ENCODE results near the gene OPN1LW.
"Not testable (repeated sequence)": the region's sequence is repeated elsewhere in the genome, so short reads cannot be mapped to it uniquely, and the experiment has no call there.

Gene OPN1LW

GRCh38 chrX:154135458-154136229 lies 8.4 kb upstream of the OPN1LW start:
- no peak for DNase-seq

DNA sequence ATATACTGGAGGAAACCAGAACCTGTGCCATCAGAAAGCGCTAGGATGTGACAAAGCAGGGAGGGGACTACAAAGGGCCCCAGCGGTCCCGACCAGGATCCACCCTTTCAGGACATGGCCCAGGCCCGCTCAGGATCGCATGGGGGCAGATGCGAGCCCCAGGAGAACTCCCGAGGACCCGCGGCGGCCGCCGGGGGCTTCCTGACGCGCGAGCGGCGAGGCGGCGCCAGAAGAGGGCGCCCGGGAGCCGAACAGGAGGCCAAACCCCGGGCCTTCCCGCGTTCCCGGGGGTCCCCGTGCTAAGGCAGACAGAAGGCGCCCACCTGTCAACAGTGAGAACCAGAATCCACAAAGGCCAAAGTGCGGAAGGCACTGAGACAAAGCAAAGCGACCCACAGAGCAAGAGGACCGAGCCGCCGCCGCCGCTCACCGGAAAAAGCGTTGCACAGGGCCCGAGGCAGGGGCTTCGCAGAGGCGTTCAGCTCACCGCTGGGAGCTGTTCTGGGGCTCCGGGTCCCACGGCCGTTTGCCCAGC lies 7.3 kb upstream of the OPN1LW start:
- DNase-seq = peak; percentile 24

DNA sequence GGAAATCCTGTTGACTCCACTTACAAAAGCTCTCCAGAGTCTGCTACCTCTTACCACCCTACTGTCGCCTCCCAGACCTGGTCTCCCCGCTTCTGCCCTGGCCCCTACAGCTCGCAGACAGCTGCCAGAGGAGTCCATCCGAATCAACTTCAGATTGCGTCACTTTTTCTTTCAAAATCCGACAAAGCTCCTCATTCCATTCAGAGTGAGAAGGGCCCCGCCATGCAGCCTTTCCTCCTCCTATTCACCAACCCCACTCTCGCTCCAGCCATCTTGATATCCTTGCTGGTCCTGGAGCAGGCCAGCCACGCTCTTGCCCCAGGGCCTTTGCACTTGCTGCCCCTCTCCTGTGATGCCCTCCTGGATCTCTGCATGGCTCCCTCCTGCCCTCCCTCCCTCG lies 5.2 kb upstream of the OPN1LW start:
- no peak for DNase-seq

GRCh38 chrX:154140206-154140605 lies 3.8 kb upstream of the OPN1LW start:
- no peak for DNase-seq

GRCh38 chrX:154140742-154141141 lies 3.3 kb upstream of the OPN1LW start:
- no peak for DNase-seq

DNA sequence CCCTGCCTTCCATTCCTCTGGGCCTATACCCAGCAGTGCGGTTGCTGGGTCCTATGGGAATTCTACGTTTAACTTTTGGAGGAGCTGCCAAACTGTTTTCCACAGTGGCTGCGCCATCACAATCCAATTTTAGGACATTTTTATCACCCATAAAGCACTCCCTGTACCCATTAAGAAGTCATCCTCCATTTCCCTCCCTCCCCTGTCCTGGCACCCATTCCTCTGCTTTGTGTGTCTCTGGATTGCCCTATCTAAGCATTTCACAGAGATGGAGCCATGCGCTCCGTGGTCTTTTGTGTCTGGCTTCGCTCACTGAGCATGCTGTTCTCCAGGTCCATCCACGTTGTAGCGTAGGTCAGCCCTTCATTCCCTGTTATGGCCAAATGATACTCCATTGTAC lies 1.7 kb upstream of the OPN1LW start:
- DNase-seq = no peak

DNA sequence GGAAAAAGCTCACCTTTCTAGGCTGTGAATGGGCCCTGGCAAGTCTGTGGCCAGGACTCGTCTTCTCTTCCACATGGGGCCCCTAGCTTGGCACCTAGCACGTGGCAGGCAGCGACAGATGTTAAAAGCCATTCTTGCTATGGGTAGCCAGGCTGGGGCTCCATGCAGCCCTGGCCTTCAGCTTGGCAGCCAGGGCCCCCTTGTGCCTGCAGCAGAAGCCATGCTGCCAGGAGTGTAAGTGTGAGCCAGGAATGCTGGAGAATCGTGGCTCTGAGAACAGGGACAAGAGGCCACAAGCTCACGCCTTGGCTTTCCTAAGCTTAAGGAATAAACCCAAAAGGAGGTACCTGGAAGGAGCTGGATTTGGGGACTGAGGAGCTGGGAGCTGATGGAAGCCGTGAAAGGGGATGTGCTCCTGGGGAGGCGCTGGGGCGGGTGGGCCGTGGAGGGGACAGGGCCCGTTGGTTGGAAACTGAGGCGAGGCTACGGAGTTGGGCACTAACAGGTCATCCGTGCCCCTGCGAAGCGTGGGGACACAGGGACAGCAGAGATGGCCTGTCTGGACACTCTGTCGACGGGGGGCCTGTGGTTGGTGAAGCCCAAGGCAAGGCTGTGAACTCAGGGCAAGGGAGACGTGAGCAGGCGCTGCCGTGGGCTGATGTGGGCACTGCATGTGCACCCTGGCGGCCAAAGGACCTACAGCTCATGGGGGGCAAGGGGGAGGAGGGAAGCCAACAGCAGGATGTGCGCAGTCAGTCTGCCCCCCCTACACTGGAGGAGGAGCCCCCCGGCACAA lies 895 bp upstream of the OPN1LW start:
- DNase-seq = no peak

GRCh38 chrX:154151030-154151429 lies 7.0 kb downstream of the OPN1LW start:
- DNase-seq = not testable (repeated sequence)

- not testable (repeated sequence) for DNase-seq
Measured at GRCh38 chrX:154156221-154156620, 12.2 kb downstream of the OPN1LW start.

DNA sequence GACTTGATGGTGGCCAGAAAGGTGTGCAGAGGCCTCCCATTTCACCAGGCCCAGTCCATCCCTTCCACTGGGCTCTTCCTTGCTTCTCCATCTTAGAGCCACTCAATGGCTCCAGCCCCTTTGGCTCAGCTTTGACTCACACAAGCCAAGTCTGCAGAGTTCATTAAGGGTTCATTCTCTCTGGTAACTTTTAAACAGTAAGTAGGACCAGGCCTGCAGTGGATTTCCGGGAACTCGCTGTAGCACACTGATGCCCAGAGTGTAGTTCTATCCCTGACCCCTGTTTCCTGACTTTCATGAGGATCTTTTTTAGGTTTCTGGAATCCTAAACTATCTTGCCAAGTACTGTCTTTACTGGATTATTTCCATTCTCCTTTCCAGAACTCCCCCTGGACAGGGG lies 13.2 kb downstream of the OPN1LW start:
- DNase-seq = not testable (repeated sequence)

GRCh38 chrX:154159345-154159744 lies 15.3 kb downstream of the OPN1LW start:
- DNase-seq = not testable (repeated sequence)

GRCh38 chrX:154164902-154165301 lies 20.9 kb downstream of the OPN1LW start:
- DNase-seq = not testable (repeated sequence)

DNA sequence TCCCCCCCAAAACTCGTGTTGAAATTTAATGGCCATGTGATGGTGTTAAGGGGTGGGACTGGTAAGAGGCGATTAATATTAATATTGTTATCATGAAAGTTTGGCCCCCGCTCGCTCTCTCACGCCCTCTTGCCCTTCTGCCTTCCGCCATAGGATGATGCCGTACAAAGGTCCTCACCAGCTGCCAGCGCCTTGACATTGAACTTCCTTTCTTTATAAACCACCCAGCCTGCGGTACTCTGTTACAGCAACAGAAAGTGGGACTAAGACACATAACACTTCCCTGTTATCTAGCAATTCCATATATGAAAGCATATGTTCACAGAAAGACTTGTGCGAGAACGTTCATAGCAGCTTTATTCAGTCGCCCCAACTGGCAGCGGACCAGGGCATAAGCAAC lies 24.3 kb downstream of the OPN1LW start:
- DNase-seq = not testable (repeated sequence)

GRCh38 chrX:154172535-154172943 lies 28.5 kb downstream of the OPN1LW start:
- DNase-seq = not testable (repeated sequence)

- DNase-seq = not testable (repeated sequence)
Measured at GRCh38 chrX:154174356-154174755, 30.3 kb downstream of the OPN1LW start.

- not testable (repeated sequence) for DNase-seq
Measured at GRCh38 chrX:154182296-154182695, 38.3 kb downstream of the OPN1LW start, which contains the start of gene OPN1MW. OPN1MW (plus strand) TSS chrX:154182596; CDS start chrX:154182678, 82 bp downstream.

DNA sequence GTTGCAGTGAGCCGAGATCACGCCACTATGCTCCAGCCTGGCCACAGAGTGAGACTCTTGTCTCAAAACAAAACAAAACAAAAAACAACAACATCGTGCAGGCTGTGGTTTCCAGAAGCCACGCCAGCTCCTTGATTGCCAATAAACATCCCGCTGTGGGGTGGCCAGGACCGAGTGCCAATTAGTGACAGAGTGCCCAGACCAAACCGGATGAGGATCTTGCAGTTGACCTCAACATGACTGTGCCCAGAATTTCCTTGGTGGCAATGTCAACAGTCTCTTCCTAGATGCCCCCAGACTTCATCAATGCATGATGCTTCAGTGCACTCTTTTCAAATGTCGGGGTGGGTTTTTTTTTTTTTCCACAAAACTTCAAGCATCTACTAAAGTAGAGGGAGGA lies 39.8 kb downstream of the OPN1LW start:
- DNase-seq = not testable (repeated sequence)

GRCh38 chrX:154192846-154193245 lies 48.8 kb downstream of the OPN1LW start:
- DNase-seq = not testable (repeated sequence)

DNA sequence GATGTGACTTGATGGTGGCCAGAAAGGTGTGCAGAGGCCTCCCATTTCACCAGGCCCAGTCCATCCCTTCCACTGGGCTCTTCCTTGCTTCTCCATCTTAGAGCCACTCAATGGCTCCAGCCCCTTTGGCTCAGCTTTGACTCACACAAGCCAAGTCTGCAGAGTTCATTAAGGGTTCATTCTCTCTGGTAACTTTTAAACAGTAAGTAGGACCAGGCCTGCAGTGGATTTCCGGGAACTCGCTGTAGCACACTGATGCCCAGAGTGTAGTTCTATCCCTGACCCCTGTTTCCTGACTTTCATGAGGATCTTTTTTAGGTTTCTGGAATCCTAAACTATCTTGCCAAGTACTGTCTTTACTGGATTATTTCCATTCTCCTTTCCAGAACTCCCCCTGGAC lies 50.3 kb downstream of the OPN1LW start:
- not testable (repeated sequence) for DNase-seq

DNA sequence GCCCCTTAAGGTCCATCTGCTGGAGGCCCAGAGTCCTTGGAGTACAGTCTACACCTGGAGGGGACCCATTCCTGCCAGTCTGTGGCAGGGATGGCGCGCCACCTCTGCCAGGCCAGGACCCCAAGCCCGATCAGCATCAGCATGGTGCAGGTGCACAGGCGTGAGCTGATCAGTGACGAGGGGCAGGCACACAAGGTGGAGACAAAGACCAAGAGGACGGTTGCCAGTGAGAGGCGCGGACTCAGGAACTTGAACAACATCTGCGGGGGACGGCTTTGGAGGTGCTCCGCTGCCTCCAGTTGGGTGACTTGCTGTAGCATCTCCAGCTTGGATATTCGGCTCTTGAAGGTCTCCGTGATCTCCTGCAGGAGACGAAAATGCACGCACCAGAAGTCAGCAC lies 52.4 kb downstream of the OPN1LW start:
- not testable (repeated sequence) for DNase-seq
